GM21576 (cell line): ENCODE results near the gene SEC22C.

Experiments
- ATAC-seq: cut with Tn5 transposase; IDR thresholded peaks from one replicate; pipeline ENCODE4 v1.9.1; 2021; ENCODE audit warnings: mild to moderate bottlenecking, moderate library complexity; ENCODE audit not compliant: unreplicated experiment

SEC22C gene

GRCh38 chr3:42539871-42540714 is 41.7 kb downstream of the SEC22C start:
- ATAC-seq: no peak

DNA sequence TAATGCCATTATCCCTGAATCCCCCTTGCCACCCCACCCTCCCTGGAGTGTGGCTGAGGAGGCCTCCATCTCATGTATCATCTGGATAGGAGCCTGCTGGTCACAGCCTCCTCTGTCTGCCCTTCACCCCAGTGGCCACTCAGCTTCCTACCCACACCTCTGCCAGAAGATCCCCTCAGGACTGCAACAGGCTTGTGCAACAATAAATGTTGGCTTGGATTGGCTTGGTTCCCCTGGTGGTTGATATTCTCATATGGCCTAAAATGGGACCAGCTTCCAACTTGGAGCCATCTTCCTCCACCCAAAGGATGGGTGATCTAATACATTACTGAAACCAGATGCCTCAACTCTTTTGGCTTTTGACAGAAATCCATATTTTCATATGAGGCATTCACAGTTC is 44.4 kb downstream of the SEC22C start:
- ATAC-seq: no peak

GRCh38 chr3:42535981-42536784 is 45.6 kb downstream of the SEC22C start:
- no peak for ATAC-seq

DNA sequence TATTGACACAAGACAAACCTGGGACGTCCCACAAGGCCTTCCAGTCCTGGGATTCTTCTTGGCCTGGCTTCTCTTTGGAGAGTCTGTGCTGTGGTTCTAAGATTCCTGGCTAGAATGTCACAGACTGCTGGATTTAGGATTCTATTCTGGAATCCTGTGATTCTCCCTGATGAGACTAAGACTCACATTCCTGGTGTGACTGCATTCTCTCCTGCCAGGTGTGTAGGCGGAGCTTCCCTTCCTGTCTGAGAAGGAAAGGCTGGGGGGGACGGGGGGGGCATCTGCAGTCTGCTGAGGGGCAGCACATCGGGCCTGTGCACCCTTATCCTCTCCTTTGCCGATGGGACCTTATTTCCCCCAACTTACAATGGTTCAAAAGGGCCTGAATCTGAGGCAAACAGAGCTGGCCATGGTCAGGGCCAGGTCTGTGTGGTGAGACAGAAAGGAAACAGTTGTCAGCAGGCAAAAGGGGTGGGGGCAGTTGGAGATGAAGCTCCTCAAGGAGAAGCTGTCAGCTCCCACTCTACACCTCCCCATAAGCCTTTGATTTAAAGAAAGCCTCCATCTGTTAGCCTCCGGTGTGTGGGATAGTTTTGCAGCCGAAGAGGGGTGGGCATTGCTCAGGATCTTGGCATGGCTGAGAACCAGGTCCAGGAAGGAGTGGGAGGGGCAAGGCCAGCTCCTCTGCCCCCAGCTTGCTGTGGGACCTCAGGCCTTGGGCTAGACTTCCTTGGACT is 48.4 kb downstream of the SEC22C start:
- no peak for ATAC-seq

GRCh38 chr3:42532229-42532628 is 49.5 kb downstream of the SEC22C start:
- no peak for ATAC-seq

DNA sequence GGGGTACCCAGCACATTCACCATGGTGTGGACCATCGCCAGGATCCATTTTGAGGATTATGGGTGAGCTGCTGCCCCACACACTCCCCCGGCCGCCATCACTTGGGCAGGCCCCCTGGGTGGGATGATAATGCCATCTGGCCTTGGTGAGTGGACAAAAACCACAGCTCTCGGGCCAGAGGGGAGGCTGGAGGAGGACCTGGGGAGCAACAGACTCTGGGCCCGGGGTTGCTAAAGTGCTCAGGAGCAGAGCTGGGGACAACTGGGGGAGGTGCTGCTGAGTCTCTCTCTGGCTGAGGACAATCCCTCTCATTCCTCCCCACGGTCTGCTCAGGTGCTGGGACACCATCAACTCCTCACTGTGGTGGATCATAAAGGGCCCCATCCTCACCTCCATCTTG is 50.3 kb downstream of the SEC22C start:
- no peak for ATAC-seq

DNA sequence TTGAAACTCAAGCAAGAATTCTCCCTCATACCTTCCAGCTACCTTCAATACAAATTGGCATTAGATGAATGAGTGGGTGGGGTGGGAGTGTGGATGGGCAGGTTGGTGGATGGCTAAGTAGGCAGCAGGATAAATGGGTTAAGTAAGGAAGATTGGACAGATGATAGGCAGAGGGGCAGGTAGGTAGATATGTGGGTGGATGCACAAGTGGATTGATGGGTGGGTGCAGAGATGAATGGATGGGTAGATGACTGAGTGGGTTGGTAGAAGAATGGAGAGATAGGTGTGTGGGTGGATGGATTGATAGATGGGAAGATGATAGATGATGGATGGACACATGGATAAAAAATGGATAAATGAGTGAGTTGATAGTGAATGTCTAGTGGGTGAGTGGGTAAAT is 51.7 kb downstream of the SEC22C start:
- no peak for ATAC-seq

GRCh38 chr3:42529468-42529867 is 52.3 kb downstream of the SEC22C start:
- ATAC-seq: no peak

DNA sequence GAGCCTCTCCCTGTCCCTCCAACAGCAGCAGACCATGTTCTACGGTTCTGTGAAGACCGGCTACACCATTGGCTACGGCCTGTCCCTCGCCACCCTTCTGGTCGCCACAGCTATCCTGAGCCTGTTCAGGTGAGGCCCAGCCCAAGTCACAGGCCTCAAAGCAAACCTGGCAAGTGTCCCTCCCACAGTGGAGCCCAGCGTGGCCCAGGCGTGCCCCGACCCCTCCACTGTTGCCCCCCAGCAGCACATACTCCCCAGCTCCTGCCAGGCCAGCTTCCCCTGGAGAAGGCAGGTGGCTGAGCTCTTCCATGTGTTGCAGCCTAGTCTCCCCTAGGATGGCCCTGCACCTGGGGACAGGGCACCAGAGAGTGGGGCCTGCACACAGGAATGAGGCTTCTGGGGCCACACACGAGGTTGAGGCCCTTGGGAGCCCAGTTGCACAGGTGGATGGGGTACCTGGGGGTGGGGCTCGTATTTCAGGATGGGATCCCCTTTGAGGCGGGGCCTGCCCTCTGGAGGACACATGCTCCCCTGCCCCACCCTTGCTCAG is 54.3 kb downstream of the SEC22C start:
- no peak for ATAC-seq

GRCh38 chr3:42526616-42527367 is 55.0 kb downstream of the SEC22C start:
- ATAC-seq: no peak

- no peak for ATAC-seq
Observed at GRCh38 chr3:42525736-42526345, 55.9 kb downstream of the SEC22C start.

DNA sequence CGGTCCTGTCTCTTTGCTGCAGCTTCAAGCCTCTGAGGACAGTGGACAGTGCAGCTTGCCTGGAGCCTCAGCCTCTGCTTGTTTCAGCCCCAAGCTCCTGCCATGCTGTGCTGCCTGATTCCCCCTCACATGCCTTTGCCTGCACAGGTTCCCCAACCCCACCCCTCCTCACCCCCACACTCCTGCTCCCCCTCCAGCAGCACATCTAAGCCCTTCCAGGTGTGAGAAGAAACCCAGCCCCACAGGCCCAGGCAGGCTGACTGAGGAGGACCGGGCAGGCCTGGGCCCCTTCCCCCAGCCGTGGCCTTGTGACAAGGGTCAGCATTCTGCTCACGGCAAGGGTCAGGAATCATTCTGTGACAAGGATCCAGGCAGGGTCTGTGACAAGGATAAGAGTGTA is 56.6 kb downstream of the SEC22C start:
- ATAC-seq: no peak

- no peak for ATAC-seq
Observed at GRCh38 chr3:42524751-42525150, 57.0 kb downstream of the SEC22C start.

GRCh38 chr3:42520906-42521305 is 60.9 kb downstream of the SEC22C start:
- ATAC-seq: no peak

- ATAC-seq: no peak
Observed at GRCh38 chr3:42520336-42520735, 61.4 kb downstream of the SEC22C start.

- ATAC-seq: no peak
Observed at GRCh38 chr3:42519568-42519962, 62.2 kb downstream of the SEC22C start.

DNA sequence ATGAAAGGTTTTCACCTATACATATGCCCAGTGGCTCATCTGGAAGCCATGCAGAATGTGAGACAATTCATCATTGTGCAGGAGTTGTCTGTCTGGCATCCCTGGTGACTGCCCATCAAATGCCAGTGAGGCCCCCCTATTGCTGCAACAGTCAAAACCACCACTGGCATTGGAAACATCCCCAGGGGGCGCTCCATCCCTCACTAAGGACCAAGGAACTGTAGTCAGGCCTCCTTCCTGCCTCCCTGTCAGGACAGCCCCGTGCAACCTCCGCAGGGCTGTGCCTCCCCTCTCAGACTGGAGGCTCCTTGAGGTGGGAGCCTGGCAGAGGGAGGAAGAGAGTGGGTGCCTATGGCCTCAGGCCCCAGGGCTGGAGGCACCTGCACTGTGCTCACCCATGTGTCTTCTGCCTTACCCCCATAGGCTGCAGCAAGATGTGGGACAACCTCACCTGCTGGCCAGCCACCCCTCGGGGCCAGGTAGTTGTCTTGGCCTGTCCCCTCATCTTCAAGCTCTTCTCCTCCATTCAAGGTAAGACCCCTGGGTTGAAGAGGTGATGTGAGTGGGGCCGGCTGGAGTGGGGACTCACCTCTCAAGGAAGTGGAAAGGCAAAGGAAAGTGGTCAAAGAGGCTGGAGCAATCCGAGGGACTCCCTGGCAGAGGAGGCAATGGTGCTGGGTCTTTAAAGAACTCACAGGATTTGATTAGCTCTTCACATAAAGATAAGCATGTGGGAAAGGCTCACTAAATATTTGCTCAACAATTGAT is 62.8 kb downstream of the SEC22C start:
- no peak for ATAC-seq

DNA sequence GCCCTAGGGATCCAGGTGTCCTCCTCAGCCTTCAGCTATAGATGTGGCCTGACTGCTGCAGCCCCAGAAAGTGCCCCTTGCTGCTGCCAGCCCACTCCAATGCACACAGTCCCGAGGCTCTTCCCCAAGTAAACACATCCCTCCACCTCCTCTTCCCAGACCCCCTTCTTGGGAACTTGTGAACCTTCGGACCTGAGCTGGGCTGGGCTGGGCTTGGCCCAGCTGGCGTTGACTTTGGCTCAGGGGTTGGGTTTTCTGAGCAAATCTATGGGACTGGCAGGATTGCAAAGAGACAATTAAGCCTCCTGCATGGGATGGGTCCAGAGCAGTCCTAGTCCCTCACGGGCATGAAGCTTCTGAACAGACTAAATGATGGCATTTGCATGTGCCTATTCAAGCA is 64.7 kb downstream of the SEC22C start:
- no peak for ATAC-seq

DNA sequence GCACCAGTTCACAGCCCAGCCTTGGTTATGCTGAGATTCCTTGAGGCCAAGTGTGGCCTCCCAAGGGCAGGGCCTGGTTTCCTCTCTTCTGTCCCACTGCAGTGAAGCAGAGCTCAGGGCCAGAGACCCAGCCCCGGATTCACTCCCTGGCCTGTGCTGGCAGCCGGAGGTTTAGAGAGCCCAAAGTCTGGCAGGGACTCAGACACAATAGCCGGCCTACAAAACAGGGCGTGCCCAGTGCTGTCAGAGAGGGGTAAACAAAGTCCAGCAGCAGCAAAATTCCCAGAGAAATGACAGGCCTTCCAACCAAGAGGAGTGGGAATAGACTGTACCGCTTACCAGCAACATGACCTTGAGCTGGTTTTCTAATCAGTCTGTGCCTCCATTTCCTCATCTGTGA is 65.3 kb downstream of the SEC22C start:
- no peak for ATAC-seq
